ENCODE results near the gene RAD23B.

Gene RAD23B

GRCh38 chr9:107277801-107278200, 5.3 kb upstream of the RAD23B start:
- DNase-seq = no peak
- H3K9me3 ChIP-seq (ENCODE audit: severe bottlenecking) = peaks cover 2% of the 10 kb centered on the region

GRCh38 chr9:107279086-107279485, 4.0 kb upstream of the RAD23B start:
- H3K36me3 ChIP-seq = peaks cover 8% of the 10 kb centered on the region
- H3K9me3 ChIP-seq (ENCODE audit: severe bottlenecking) = peaks cover 2% of the 10 kb centered on the region
- DNase-seq = no peak
- TF ChIP-seq CTCF (IDR thresholded peaks at IDR 0.05; ENCODE audit: low read depth, low read length) = no peak
- H3K27me3 ChIP-seq (ENCODE audit: insufficient read depth, low read depth, severe bottlenecking) = no peaks in the 10 kb centered on the region
- H3K27ac ChIP-seq = no peak overlapping the region
- H3K4me3 ChIP-seq (ENCODE audit: low read depth, low read length) = no peak overlapping the region

More at GRCh38 chr9:107277801-107278200, 5.3 kb upstream of the RAD23B start:
- Histone ChIP-seq H3K27me3 (ENCODE audit: insufficient read depth, low read depth, severe bottlenecking) (no peaks in the 10 kb centered on the region), H3K4me3 (ENCODE audit: low read depth, low read length) (no peak overlapping the region), H3K36me3 (no peaks in the 10 kb centered on the region), H3K27ac (no peak overlapping the region)
- TF ChIP-seq CTCF (IDR thresholded peaks at IDR 0.05; ENCODE audit: low read depth, low read length) = no peak

GRCh38 chr9:107280543-107280942, 2.5 kb upstream of the RAD23B start:
- Histone ChIP-seq H3K27me3 (ENCODE audit: insufficient read depth, low read depth, severe bottlenecking) (no peaks in the 10 kb centered on the region), H3K9me3 (ENCODE audit: severe bottlenecking) (no peaks in the 10 kb centered on the region), H3K4me3 (ENCODE audit: low read depth, low read length) (no peak overlapping the region), H3K27ac (no peak overlapping the region), H3K36me3 (peaks cover 19% of the 10 kb centered on the region)
- TF ChIP-seq CTCF (IDR thresholded peaks at IDR 0.05; ENCODE audit: low read depth, low read length) = no peak
- DNase-seq = no peak

- Histone ChIP-seq H3K36me3 (peaks cover 26% of the 10 kb centered on the region), H3K27me3 (ENCODE audit: insufficient read depth, low read depth, severe bottlenecking) (no peaks in the 10 kb centered on the region), H3K9me3 (ENCODE audit: severe bottlenecking) (no peaks in the 10 kb centered on the region), H3K4me3 (ENCODE audit: low read depth, low read length) (no peak overlapping the region), H3K27ac (no peak overlapping the region)
- no peak for DNase-seq
- TF ChIP-seq CTCF (IDR thresholded peaks at IDR 0.05; ENCODE audit: low read depth, low read length) = no peak
Measured at GRCh38 chr9:107281184-107281583, 1.9 kb upstream of the RAD23B start.

- H3K27ac ChIP-seq = peak overlapping the region; percentile 82
Measured at GRCh38 chr9:107281922-107282667, 984 bp upstream of the RAD23B start.

More at GRCh38 chr9:107281922-107282667, 984 bp upstream of the RAD23B start:
- H3K4me3 ChIP-seq (ENCODE audit: low read depth, low read length) = peak overlapping the region; percentile 76
- H3K9me3 ChIP-seq (ENCODE audit: severe bottlenecking) = no peaks in the 10 kb centered on the region
- H3K36me3 ChIP-seq = peaks cover 27% of the 10 kb centered on the region
- no peaks in the 10 kb centered on the region for H3K27me3 ChIP-seq (ENCODE audit: insufficient read depth, low read depth, severe bottlenecking)
- no peak for DNase-seq
- no peak for TF ChIP-seq CTCF (IDR thresholded peaks at IDR 0.05; ENCODE audit: low read depth, low read length)

Measured in WERI-Rb-1 (cell line).